ENCODE data around the gene TLL2.
A peak's percentile ranks its signal among the peaks of the same experiment; 100 is the strongest.

Gene TLL2

GRCh38 chr10:96352027-96352426 lies 161.7 kb downstream of the TLL2 start:
- no peak for DNase-seq

- no peak for DNase-seq
Observed at GRCh38 chr10:96346295-96346694, 167.4 kb downstream of the TLL2 start.

GRCh38 chr10:96345222-96345621 lies 168.5 kb downstream of the TLL2 start:
- no peak for DNase-seq

GRCh38 chr10:96344178-96344577 lies 169.5 kb downstream of the TLL2 start:
- no peak for DNase-seq

- no peak for DNase-seq
Observed at GRCh38 chr10:96342402-96342801, 171.3 kb downstream of the TLL2 start.

- DNase-seq = no peak
Observed at GRCh38 chr10:96341219-96342182, 172.2 kb downstream of the TLL2 start.

- peak; percentile 11 for DNase-seq
Observed at GRCh38 chr10:96339956-96340904, 173.5 kb downstream of the TLL2 start.

GRCh38 chr10:96339383-96339782 lies 174.3 kb downstream of the TLL2 start:
- no peak for DNase-seq

GRCh38 chr10:96338279-96338925 lies 175.3 kb downstream of the TLL2 start:
- DNase-seq = no peak

- no peak for DNase-seq
Observed at GRCh38 chr10:96337106-96337505, 176.6 kb downstream of the TLL2 start.

- DNase-seq = peak; percentile 8
Observed at GRCh38 chr10:96334616-96335526, 178.9 kb downstream of the TLL2 start.

- DNase-seq = no peak
Observed at GRCh38 chr10:96333101-96333500, 180.6 kb downstream of the TLL2 start.

- no peak for DNase-seq
Observed at GRCh38 chr10:96327462-96327861, 186.3 kb downstream of the TLL2 start.

- DNase-seq = no peak
Observed at GRCh38 chr10:96325719-96326373, 187.9 kb downstream of the TLL2 start.

- DNase-seq = no peak
Observed at GRCh38 chr10:96324447-96324846, 189.3 kb downstream of the TLL2 start.

- DNase-seq = no peak
Observed at GRCh38 chr10:96322275-96322674, 191.5 kb downstream of the TLL2 start.

GRCh38 chr10:96321822-96322221 lies 191.9 kb downstream of the TLL2 start:
- DNase-seq = no peak

- DNase-seq = no peak
Observed at GRCh38 chr10:96319754-96320474, 193.8 kb downstream of the TLL2 start.

GRCh38 chr10:96317067-96317833 lies 196.5 kb downstream of the TLL2 start:
- no peak for DNase-seq
